Hepatocyte (in vitro differentiated cells): ENCODE results near the gene CRYGB. TPM values are rescaled to one million over a fixed set of nuclear protein-coding genes. Genes with fewer than 3 reads are reported as not detected.

Source experiments
- DNase-seq: peaks from one replicate; pipeline ENCODE4 v3.0.0-alpha.2; 2016; ENCODE audit warnings: low spot score
- H2AFZ ChIP-seq: fragments of 200-600 bp; sonication (generic); 2 replicates; pipeline ENCODE4 v1.6.0; 2016; ENCODE audit warnings: antibody characterized with exemption, mild to moderate bottlenecking
- H3K27ac ChIP-seq: fragments of 200-600 bp; sonication (generic); 2 replicates; pipeline ENCODE4 v1.5.1; 2016; ENCODE audit warnings: mild to moderate bottlenecking
- H3K27me3 ChIP-seq: fragments of 200-600 bp; sonication (generic); 2 replicates; pipeline ENCODE4 v1.6.1; 2016
- H3K36me3 ChIP-seq: fragments of 200-600 bp; sonication (generic); replicated peaks from 2 replicates; pipeline ENCODE4 v1.5.1; 2016; ENCODE audit warnings: low read depth; ENCODE audit not compliant: insufficient read depth
- H3K4me1 ChIP-seq: fragments of 200-600 bp; sonication (generic); 2 replicates; pipeline ENCODE4 v1.5.1; 2016; ENCODE audit warnings: mild to moderate bottlenecking, moderate library complexity; ENCODE audit not compliant: insufficient read depth
- H3K4me2 ChIP-seq: fragments of 200-600 bp; sonication (generic); 2 replicates; pipeline ENCODE4 v1.6.0; 2016
- H3K4me3 ChIP-seq: fragments of 200-600 bp; sonication (generic); 2 replicates; pipeline ENCODE4 v1.5.1; 2016; ENCODE audit warnings: mild to moderate bottlenecking
- H3K79me2 ChIP-seq: fragments of 200-600 bp; sonication (generic); 2 replicates; pipeline ENCODE4 v1.6.0; 2017; ENCODE audit warnings: mild to moderate bottlenecking
- H3K9me2 ChIP-seq: fragments of 200-600 bp; sonication (generic); replicated peaks from 2 replicates; pipeline ENCODE4 v1.6.0; 2017; ENCODE audit warnings: mild to moderate bottlenecking; ENCODE audit not compliant: insufficient read depth
- H3K9me3 ChIP-seq: fragments of 200-600 bp; sonication (generic); 2 replicates; pipeline ENCODE4 v1.5.1; 2016; ENCODE audit warnings: low read depth, mild to moderate bottlenecking
- H4K20me1 ChIP-seq: fragments of 200-600 bp; sonication (generic); 2 replicates; pipeline ENCODE4 v1.6.0; 2016; ENCODE audit warnings: mild to moderate bottlenecking; ENCODE audit not compliant: insufficient read depth, poor library complexity, severe bottlenecking
- EZH2 ChIP-seq: fragments of 200-600 bp; sonication (generic); IDR thresholded peaks from 2 replicates; pipeline ENCODE4 v1.6.1; 2016; ENCODE audit warnings: antibody characterized with exemption, mild to moderate bottlenecking, borderline replicate concordance
- EZH2phosphoT487 ChIP-seq: fragments of 200-600 bp; sonication (generic); IDR thresholded peaks from one replicate; pipeline ENCODE4 v1.6.1; 2018; ENCODE audit warnings: antibody characterized with exemption, mild to moderate bottlenecking, low read depth, moderate library complexity; ENCODE audit not compliant: unreplicated experiment, severe bottlenecking
- WGBS: methylation state at CpG from one replicate; pipeline ENCODE4 v1.1.6; 2016; ENCODE audit warnings: low lambda C conversion rate; ENCODE audit errors: missing lambda C conversion rate; 5-methylcytosine and 5-hydroxymethylcytosine counted together
- polyA plus RNA-seq: library from polyadenylated mRNA; unstranded; fragments of >200 nt; fragmentation: Nextera tagmentation; extraction: Ambion mirVana; gene quantifications from 2 replicates; pipeline ENCODE4 v1.2.1, GENCODE V29; 2016
- total RNA-seq: library from RNA; depleted of rRNA; stranded (reverse); fragments of >200 nt; gene quantifications from 2 replicates; pipeline ENCODE4 v1.2.3, GENCODE V29; 2014
- TF ChIP-seq, protein P1 (sequence below): fragments of 200-600 bp; sonication (generic); IDR thresholded peaks from 2 replicates; pipeline ENCODE4 v1.5.1; 2016; ENCODE audit warnings: antibody characterized with exemption, mild to moderate bottlenecking; ENCODE audit not compliant: poor library complexity

CRYGB gene
- total RNA-seq: not detected in 2 replicates
- polyA plus RNA-seq: not detected in 2 replicates

DNA sequence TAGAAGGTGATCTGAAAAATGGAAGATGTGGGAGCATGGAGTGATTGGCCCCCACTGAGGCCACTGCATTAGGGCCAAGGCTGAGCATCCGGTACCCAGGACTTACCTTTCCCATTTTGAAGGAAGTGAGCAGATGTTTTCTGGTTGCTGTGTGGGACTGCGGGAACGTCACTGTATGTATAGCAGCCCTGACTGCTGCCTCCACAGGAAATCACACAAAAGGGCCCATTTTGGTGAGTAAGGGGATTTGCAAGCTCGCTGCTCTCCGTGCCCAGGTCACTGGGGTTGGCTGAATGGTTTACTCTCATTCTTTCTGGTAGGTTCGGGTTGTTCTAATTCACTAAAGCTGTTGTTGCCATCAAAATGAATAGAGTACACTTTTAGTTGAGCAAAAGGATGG is at the start of gene CRYGB:
Gene CRYGB, minus strand, starts transcription at position 153 of the 400 bp plus-strand sequence. Its CDS starts 38 bp downstream, at position 115.
- H2AFZ ChIP-seq: no peak within 1 kb of the TSS
- 85% methylated on average over 6 of the region's 6 CpGs for WGBS
- H3K36me3 ChIP-seq: no peaks in the 10 kb centered on the region

DNA sequence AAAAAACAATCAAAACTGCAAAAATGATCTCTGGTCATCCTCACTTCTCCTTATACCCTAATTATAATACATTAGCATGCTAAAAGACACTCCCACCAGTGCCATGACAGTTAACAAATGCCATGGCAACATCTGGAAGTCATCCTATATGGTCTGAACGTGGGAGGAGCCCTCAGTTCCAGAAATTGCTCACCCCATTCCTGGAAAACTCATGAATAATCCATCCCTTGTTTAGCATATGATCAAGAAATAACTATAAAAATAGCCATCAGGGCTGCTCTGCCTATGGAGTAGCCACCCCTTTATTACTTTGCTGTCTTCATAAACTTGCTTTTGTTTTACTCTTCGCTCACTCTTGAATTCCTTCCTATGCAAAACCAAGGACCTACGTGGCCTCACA is 49.6 kb upstream of the CRYGB start:
- TF ChIP-seq EZH2: no peak
- TF ChIP-seq, protein P1, sequence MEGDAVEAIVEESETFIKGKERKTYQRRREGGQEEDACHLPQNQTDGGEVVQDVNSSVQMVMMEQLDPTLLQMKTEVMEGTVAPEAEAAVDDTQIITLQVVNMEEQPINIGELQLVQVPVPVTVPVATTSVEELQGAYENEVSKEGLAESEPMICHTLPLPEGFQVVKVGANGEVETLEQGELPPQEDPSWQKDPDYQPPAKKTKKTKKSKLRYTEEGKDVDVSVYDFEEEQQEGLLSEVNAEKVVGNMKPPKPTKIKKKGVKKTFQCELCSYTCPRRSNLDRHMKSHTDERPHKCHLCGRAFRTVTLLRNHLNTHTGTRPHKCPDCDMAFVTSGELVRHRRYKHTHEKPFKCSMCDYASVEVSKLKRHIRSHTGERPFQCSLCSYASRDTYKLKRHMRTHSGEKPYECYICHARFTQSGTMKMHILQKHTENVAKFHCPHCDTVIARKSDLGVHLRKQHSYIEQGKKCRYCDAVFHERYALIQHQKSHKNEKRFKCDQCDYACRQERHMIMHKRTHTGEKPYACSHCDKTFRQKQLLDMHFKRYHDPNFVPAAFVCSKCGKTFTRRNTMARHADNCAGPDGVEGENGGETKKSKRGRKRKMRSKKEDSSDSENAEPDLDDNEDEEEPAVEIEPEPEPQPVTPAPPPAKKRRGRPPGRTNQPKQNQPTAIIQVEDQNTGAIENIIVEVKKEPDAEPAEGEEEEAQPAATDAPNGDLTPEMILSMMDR: no peak
- no peak for TF ChIP-seq EZH2phosphoT487
- Histone ChIP-seq H3K9me2 (no peaks in the 10 kb centered on the region), H3K4me1 (no peaks in the 10 kb centered on the region), H3K27ac (no peak overlapping the region), H3K79me2 (no peaks in the 10 kb centered on the region), H3K4me3 (no peak overlapping the region), H3K27me3 (no peaks in the 10 kb centered on the region), H3K36me3 (no peaks in the 10 kb centered on the region), H3K4me2 (no peak overlapping the region), H4K20me1 (no peaks in the 10 kb centered on the region), H3K9me3 (no peaks in the 10 kb centered on the region), H2AFZ (no peak overlapping the region)
- WGBS: 84% methylated on average over 3 of the region's 3 CpGs
- no peak for DNase-seq

More for the DNA sequence above, at the start of gene CRYGB:
- no peaks in the 10 kb centered on the region for H3K9me3 ChIP-seq
- H4K20me1 ChIP-seq: no peaks in the 10 kb centered on the region
- H3K27me3 ChIP-seq: no peaks in the 10 kb centered on the region
- DNase-seq: no peak
- H3K4me1 ChIP-seq: peaks cover 7% of the 10 kb centered on the region
- TF ChIP-seq EZH2phosphoT487 (no peak), EZH2 (no peak)
- TF ChIP-seq, protein P1: no peak
- H3K27ac ChIP-seq: no peak within 1 kb of the TSS
- no peaks in the 10 kb centered on the region for H3K79me2 ChIP-seq
- no peak within 1 kb of the TSS for H3K4me2 ChIP-seq
- H3K9me2 ChIP-seq: no peaks in the 10 kb centered on the region
- no peak within 1 kb of the TSS for H3K4me3 ChIP-seq

DNA sequence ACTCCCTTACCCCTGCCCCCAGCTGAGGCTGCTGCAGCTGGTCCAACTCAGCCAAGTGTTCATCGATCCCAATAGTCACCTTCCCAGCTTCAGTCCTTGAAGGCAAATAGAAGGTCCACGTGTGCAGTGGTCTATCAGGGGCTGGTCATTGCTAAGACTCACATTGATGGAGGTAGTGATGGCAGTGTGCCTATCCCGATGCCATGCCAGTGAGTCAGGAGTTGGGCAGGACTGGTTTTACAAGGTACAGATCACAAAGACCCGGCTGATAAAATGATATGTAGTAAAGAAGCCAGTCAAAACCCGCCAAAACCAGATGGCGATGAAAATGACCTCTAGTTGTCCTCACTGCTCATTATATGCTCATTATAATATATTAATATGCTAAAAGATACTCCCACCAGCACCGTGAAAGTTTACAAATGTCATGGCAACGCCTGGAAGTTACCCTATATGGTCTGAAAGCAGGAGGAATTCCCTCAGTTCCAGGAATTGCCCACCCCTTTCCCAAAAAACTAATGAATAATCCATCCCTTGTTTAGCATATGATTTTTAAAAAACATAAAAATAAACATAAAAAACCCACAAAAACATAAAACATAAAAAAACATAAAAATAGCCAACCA is 46.8 kb upstream of the CRYGB start:
- DNase-seq: no peak
- Histone ChIP-seq H3K79me2 (no peaks in the 10 kb centered on the region), H3K4me3 (no peak overlapping the region), H3K27me3 (no peaks in the 10 kb centered on the region), H3K36me3 (no peaks in the 10 kb centered on the region), H4K20me1 (no peaks in the 10 kb centered on the region), H3K9me3 (no peaks in the 10 kb centered on the region), H3K4me1 (no peaks in the 10 kb centered on the region), H3K9me2 (no peaks in the 10 kb centered on the region), H2AFZ (no peak overlapping the region), H3K4me2 (no peak overlapping the region), H3K27ac (no peak overlapping the region)
- 93% methylated on average over 8 of the region's 8 CpGs for WGBS
- TF ChIP-seq, protein P1: no peak
- TF ChIP-seq EZH2phosphoT487 (no peak), EZH2 (no peak)
